Right lobe of liver (tissue), 6 donors: ENCODE results near the gene ZNF487. TPM values are rescaled to one million over a fixed set of nuclear protein-coding genes. Genes with fewer than 3 reads are reported as not detected.

Experiments used
- ATAC-seq, 4 donors: fragments of 200-7000 bp; cut with Tn5 transposase; one replicate each; pipeline ENCODE4 v1.9.1; 2020; ENCODE audit warnings: mild to moderate bottlenecking in 4 of 4, moderate library complexity in 4 of 4
- DNase-seq, 3 donors: peaks; one replicate each; pipeline ENCODE4 v3.0.0-alpha.2; 2020
- H3K27ac ChIP-seq, 3 donors: fragments of 200-600 bp; one replicate each; pipeline ENCODE4 v1.8.0; 2022
- H3K27me3 ChIP-seq, 2 donors: fragments of 200-600 bp; one replicate each; pipeline ENCODE4 v1.8.0; 2022
- H3K36me3 ChIP-seq, 4 donors: fragments of 200-600 bp; sonication (generic) in 1 of 4; one replicate each; pipeline versions ENCODE4 v1.5.1 to v1.8.0; 2017 to 2022; ENCODE audit warnings: control low read depth in 1 of 4
- H3K4me1 ChIP-seq, 4 donors: fragments of 200-600 bp; sonication (generic) in 1 of 4; one replicate each; pipeline versions ENCODE4 v1.5.1 to v1.8.0; 2017 to 2022; ENCODE audit warnings: control low read depth in 1 of 4
- H3K4me3 ChIP-seq, 3 donors: fragments of 200-600 bp; one replicate each; pipeline ENCODE4 v1.8.0; 2022
- H3K9me3 ChIP-seq, 4 donors: fragments of 200-600 bp; sonication (generic) in 1 of 4; one replicate each; pipeline versions ENCODE4 v1.5.1 to v1.8.0; 2017 to 2022; ENCODE audit warnings: control low read depth in 1 of 4
- CTCF ChIP-seq, 4 donors: fragments of 200-600 bp in 3 of 4; fragments of 450-650 bp in 1 of 4; IDR thresholded peaks; one replicate each; pipeline versions ENCODE4 v1.5.1 to v1.8.0; 2016 to 2022; ENCODE audit warnings: antibody characterized with exemption in 4 of 4, mild to moderate bottlenecking in 2 of 4
- POLR2A ChIP-seq: fragments of 450-650 bp; IDR thresholded peaks from one replicate; pipeline ENCODE4 v1.6.1; 2017; ENCODE audit warnings: antibody characterized with exemption, mild to moderate bottlenecking
- WGBS: methylation state at CpG from one replicate; pipeline ENCODE4 v1.1.6; 2018; ENCODE audit warnings: low coverage, low lambda C conversion rate; ENCODE audit not compliant: insufficient coverage; ENCODE audit errors: missing lambda C conversion rate; 5-methylcytosine and 5-hydroxymethylcytosine counted together
- intact Hi-C, 2 donors: fragments of 100-400 bp; cut with DNase I; formaldehyde crosslinking; loops; one replicate each; pipeline versions ENCODE4 v1.11.2 to v1.14.1; 2022
- total RNA-seq, 6 experiments: library from RNA; depleted of rRNA in 2 of 6; stranded (reverse); fragments of >200 nt in 2 of 6; fragmentation: NEBNext Ultra II Directional in 3 of 6; extraction: Animal tissue kit (Norgen Biotek cat#: 25700) in 3 of 6; gene quantifications; one replicate each; pipeline versions ENCODE4 v1.1.0 to v1.2.4, GENCODE V29; 2016 to 2023
- donor health status: DM: no; HTN: yes; CAD: no.
- donor health status: DM: no; HTN: no; CAD: no.
- donor health status: DM: no; HTN: no; CAD: no.
- donor health status: DM: no; HTN: yes; CAD: no.
- donor health status: DM: no; HTN: yes; CAD: no.

Gene ZNF487
- total RNA-seq, 6 experiments from 2014 or later = 1.4 to 3.0 (median 1.8) TPM

GRCh38 chr10:43402880-43403452, 33.9 kb upstream of the ZNF487 start:
- WGBS = 69% methylated on average over 7 of the region's 7 CpGs
- DNase-seq (no peak), ATAC-seq (no peak)
- Histone ChIP-seq H3K27ac (no peak overlapping the region), H3K9me3 (no peaks in the 10 kb centered on the region), H3K27me3 (no peaks in the 10 kb centered on the region), H3K4me1 (peaks cover 0 to 86% (median 40%) of the 10 kb centered on the region in 4 donors), H3K36me3 (no peaks in the 10 kb centered on the region), H3K4me3 (no peak overlapping the region)
- intact Hi-C loops = no loop called here
- TF ChIP-seq CTCF (IDR thresholded peaks at IDR 0.05) = no peak

- intact Hi-C loops = no loop called here
- no peak for DNase-seq
- no peak for ATAC-seq
- TF ChIP-seq CTCF (IDR thresholded peaks at IDR 0.05) (no peak), POLR2A (no peak)
- H3K4me1 ChIP-seq = peaks cover 0 to 74% (median 34%) of the 10 kb centered on the region in 4 donors
- H3K36me3 ChIP-seq = no peaks in the 10 kb centered on the region
- no peak overlapping the region for H3K27ac ChIP-seq
- H3K9me3 ChIP-seq = peaks cover 0 to 2% (median 0%) of the 10 kb centered on the region in 4 donors
- no peaks in the 10 kb centered on the region for H3K27me3 ChIP-seq
- 61% methylated on average over 11 of the region's 14 CpGs for WGBS
- no peak overlapping the region for H3K4me3 ChIP-seq
These were observed 32.8 kb upstream of the ZNF487 start for GRCh38 chr10:43403911-43404703.

GRCh38 chr10:43404704-43405084, 32.2 kb upstream of the ZNF487 start:
- no peak for DNase-seq
- H3K9me3 ChIP-seq = peaks cover 0 to 2% (median 0%) of the 10 kb centered on the region in 4 donors
- no peak overlapping the region for H3K4me3 ChIP-seq
- peaks cover 0 to 69% (median 31%) of the 10 kb centered on the region in 4 donors for H3K4me1 ChIP-seq
- no peak for ATAC-seq
- no peak overlapping the region for H3K27ac ChIP-seq
- no peaks in the 10 kb centered on the region for H3K27me3 ChIP-seq
- 33% methylated on average over 6 of the region's 6 CpGs for whole genome bisulfite sequencing
- intact Hi-C loops = no loop called here
- TF ChIP-seq POLR2A = no peak
- TF ChIP-seq CTCF (IDR thresholded peaks at IDR 0.05) = no peak
- H3K36me3 ChIP-seq = no peaks in the 10 kb centered on the region

- Histone ChIP-seq H3K4me3 (peak overlapping the region; percentile 69 to 82 (median 77)), H3K36me3 (no peaks in the 10 kb centered on the region), H3K27ac (peak overlapping the region; percentile 91 to 97 (median 97)), H3K4me1 (peaks cover 0 to 48% (median 19%) of the 10 kb centered on the region in 4 donors), H3K9me3 (peaks cover 0 to 2% (median 0%) of the 10 kb centered on the region in 4 donors), H3K27me3 (no peaks in the 10 kb centered on the region)
- DNase-seq (peak; percentile 72 to 80 (median 78)), ATAC-seq (peak; percentile 10 to 44 (median 28))
- WGBS = 0% methylated on average over 27 of the region's 59 CpGs
- intact Hi-C loops = no loop called here
- TF ChIP-seq CTCF (IDR thresholded peaks at IDR 0.05) = no peak
- no peak for TF ChIP-seq POLR2A
These were observed 29.7 kb upstream of the ZNF487 start for GRCh38 chr10:43407148-43407575.
